Measurements from ENCODE around the gene LYRM7.

LYRM7 gene

GRCh38 chr5:131147258-131147657 lies 23.5 kb upstream of the LYRM7 start:
- TF ChIP-seq, protein P1, sequence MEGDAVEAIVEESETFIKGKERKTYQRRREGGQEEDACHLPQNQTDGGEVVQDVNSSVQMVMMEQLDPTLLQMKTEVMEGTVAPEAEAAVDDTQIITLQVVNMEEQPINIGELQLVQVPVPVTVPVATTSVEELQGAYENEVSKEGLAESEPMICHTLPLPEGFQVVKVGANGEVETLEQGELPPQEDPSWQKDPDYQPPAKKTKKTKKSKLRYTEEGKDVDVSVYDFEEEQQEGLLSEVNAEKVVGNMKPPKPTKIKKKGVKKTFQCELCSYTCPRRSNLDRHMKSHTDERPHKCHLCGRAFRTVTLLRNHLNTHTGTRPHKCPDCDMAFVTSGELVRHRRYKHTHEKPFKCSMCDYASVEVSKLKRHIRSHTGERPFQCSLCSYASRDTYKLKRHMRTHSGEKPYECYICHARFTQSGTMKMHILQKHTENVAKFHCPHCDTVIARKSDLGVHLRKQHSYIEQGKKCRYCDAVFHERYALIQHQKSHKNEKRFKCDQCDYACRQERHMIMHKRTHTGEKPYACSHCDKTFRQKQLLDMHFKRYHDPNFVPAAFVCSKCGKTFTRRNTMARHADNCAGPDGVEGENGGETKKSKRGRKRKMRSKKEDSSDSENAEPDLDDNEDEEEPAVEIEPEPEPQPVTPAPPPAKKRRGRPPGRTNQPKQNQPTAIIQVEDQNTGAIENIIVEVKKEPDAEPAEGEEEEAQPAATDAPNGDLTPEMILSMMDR (IDR thresholded peaks at IDR 0.05): no peak
- H3K27ac ChIP-seq: no peak overlapping the region
- no peak overlapping the region for H3K4me3 ChIP-seq (ENCODE audit: low read depth in 1 of 2, low read length in 1 of 2)
- no peaks in the 10 kb centered on the region for H3K4me1 ChIP-seq (ENCODE audit: control insufficient read depth in 1 of 2, insufficient read depth in 1 of 2, low read depth in 1 of 2, low read length in 1 of 2)
- no peaks in the 10 kb centered on the region for H3K27me3 ChIP-seq
- H3K9me3 ChIP-seq: no peaks in the 10 kb centered on the region
- no peaks in the 10 kb centered on the region for H3K36me3 ChIP-seq

- Histone ChIP-seq H3K27me3 (no peaks in the 10 kb centered on the region), H3K27ac (no peak overlapping the region)
- TF ChIP-seq, protein P1 (IDR thresholded peaks at IDR 0.05): no peak
Observed at GRCh38 chr5:131148835-131149234, 21.9 kb upstream of the LYRM7 start.

DNA sequence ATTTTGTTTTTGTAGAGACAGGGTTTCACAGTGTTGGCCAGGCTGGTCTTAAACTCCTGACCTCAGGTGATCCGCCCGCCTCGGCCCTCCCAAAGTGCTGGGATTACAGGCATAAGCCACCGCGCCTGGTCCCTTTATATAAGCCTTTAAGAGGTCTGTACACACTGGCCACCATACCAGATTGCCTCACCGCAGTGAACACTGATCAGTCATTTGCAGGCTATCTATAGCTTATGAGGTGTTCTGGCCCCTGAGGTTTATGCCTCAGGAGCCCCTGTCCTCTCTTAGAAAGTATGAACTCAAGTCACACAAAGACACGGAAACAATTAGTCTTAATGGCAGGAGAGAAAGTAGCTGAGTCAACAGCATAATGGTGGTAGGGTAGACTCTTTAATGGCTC lies 20.3 kb upstream of the LYRM7 start:
- no peak overlapping the region for H3K27ac ChIP-seq

More at GRCh38 chr5:131148835-131149234, 21.9 kb upstream of the LYRM7 start:
- no peaks in the 10 kb centered on the region for H3K36me3 ChIP-seq
- no peak overlapping the region for H3K4me3 ChIP-seq (ENCODE audit: low read depth in 1 of 2, low read length in 1 of 2)
- no peaks in the 10 kb centered on the region for H3K9me3 ChIP-seq
- H3K4me1 ChIP-seq (ENCODE audit: control insufficient read depth in 1 of 2, insufficient read depth in 1 of 2, low read depth in 1 of 2, low read length in 1 of 2): no peaks in the 10 kb centered on the region

GRCh38 chr5:131151216-131151615 lies 19.5 kb upstream of the LYRM7 start:
- no peaks in the 10 kb centered on the region for H3K27me3 ChIP-seq
- TF ChIP-seq, protein P1 (IDR thresholded peaks at IDR 0.05): no peak
- H3K9me3 ChIP-seq: no peaks in the 10 kb centered on the region

More for the DNA sequence above, 20.3 kb upstream of the LYRM7 start:
- H3K4me3 ChIP-seq (ENCODE audit: low read depth in 1 of 2, low read length in 1 of 2): no peak overlapping the region
- H3K4me1 ChIP-seq (ENCODE audit: control insufficient read depth in 1 of 2, insufficient read depth in 1 of 2, low read depth in 1 of 2, low read length in 1 of 2): no peaks in the 10 kb centered on the region
- no peaks in the 10 kb centered on the region for H3K9me3 ChIP-seq
- H3K36me3 ChIP-seq: no peaks in the 10 kb centered on the region
- H3K27me3 ChIP-seq: no peaks in the 10 kb centered on the region
- TF ChIP-seq, protein P1 (IDR thresholded peaks at IDR 0.05): no peak

DNA sequence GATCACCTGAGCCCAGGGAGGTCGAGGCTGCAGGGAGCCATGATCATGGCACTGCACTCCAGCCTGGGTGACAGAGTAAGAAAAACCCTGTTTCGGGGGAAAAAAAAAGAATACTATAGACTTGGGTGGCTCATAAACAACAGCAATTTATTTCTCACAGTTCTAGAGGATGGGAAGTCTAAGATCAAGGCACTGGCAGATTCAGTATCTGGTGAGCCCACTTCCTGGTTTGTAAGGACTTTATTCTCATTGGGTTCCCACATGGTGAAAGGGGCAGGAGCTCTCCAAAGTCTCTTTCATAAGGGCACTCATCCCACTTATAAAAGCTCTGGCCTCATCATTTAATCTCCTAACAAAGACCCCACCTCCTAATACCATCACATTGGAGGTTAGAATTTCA lies 14.4 kb upstream of the LYRM7 start:
- Histone ChIP-seq H3K4me3 (ENCODE audit: low read depth in 1 of 2, low read length in 1 of 2) (no peak overlapping the region), H3K27ac (no peak overlapping the region), H3K9me3 (no peaks in the 10 kb centered on the region), H3K36me3 (peaks cover 17% of the 10 kb centered on the region), H3K27me3 (no peaks in the 10 kb centered on the region), H3K4me1 (ENCODE audit: control insufficient read depth in 1 of 2, insufficient read depth in 1 of 2, low read depth in 1 of 2, low read length in 1 of 2) (no peaks in the 10 kb centered on the region)
- TF ChIP-seq, protein P1 (IDR thresholded peaks at IDR 0.05): no peak

More at GRCh38 chr5:131151216-131151615, 19.5 kb upstream of the LYRM7 start:
- Histone ChIP-seq H3K4me3 (ENCODE audit: low read depth in 1 of 2, low read length in 1 of 2) (no peak overlapping the region), H3K36me3 (no peaks in the 10 kb centered on the region), H3K4me1 (ENCODE audit: control insufficient read depth in 1 of 2, insufficient read depth in 1 of 2, low read depth in 1 of 2, low read length in 1 of 2) (no peaks in the 10 kb centered on the region), H3K27ac (no peak overlapping the region)

GRCh38 chr5:131156957-131157356 lies 13.8 kb upstream of the LYRM7 start:
- peaks cover 21% of the 10 kb centered on the region for H3K36me3 ChIP-seq
- no peaks in the 10 kb centered on the region for H3K27me3 ChIP-seq
- TF ChIP-seq, protein P1 (IDR thresholded peaks at IDR 0.05): no peak
- H3K4me1 ChIP-seq (ENCODE audit: control insufficient read depth in 1 of 2, insufficient read depth in 1 of 2, low read depth in 1 of 2, low read length in 1 of 2): no peaks in the 10 kb centered on the region
- H3K9me3 ChIP-seq: no peaks in the 10 kb centered on the region
- no peak overlapping the region for H3K27ac ChIP-seq
- no peak overlapping the region for H3K4me3 ChIP-seq (ENCODE audit: low read depth in 1 of 2, low read length in 1 of 2)

Data from neutrophil (primary cell).